Stomach (tissue), 4 donors: ENCODE results near the gene SPG7.

ENCODE experiments used
- EP300 ChIP-seq: sonication (generic); formaldehyde crosslinking; IDR thresholded peaks from one replicate; pipeline ENCODE4 v1.6.1; 2017; ENCODE audit warnings: antibody characterized with exemption
- POLR2A ChIP-seq, 4 donors: fragments of 450-650 bp; IDR thresholded peaks; one replicate each; pipeline ENCODE4 v1.6.1; 2016; ENCODE audit warnings: antibody characterized with exemption in 4 of 4, control low read depth in 2 of 4, mild to moderate bottlenecking in 1 of 4, moderate library complexity in 1 of 4
- POLR2AphosphoS5 ChIP-seq, 3 donors: sonication (generic); formaldehyde crosslinking; IDR thresholded peaks; one replicate each; pipeline ENCODE4 v1.6.1; 2016; ENCODE audit warnings: antibody characterized with exemption in 3 of 3
- TF ChIP-seq, protein P1 (sequence below), 7 experiments: fragments of 450-650 bp in 4 of 7; fragments of 200-600 bp in 3 of 7; sonication (generic) in 3 of 7; IDR thresholded peaks; one replicate each; pipeline ENCODE4 v1.5.1; 2016 to 2019; ENCODE audit warnings: antibody characterized with exemption in 7 of 7, control low read depth in 2 of 7, mild to moderate bottlenecking in 1 of 7

DNA sequence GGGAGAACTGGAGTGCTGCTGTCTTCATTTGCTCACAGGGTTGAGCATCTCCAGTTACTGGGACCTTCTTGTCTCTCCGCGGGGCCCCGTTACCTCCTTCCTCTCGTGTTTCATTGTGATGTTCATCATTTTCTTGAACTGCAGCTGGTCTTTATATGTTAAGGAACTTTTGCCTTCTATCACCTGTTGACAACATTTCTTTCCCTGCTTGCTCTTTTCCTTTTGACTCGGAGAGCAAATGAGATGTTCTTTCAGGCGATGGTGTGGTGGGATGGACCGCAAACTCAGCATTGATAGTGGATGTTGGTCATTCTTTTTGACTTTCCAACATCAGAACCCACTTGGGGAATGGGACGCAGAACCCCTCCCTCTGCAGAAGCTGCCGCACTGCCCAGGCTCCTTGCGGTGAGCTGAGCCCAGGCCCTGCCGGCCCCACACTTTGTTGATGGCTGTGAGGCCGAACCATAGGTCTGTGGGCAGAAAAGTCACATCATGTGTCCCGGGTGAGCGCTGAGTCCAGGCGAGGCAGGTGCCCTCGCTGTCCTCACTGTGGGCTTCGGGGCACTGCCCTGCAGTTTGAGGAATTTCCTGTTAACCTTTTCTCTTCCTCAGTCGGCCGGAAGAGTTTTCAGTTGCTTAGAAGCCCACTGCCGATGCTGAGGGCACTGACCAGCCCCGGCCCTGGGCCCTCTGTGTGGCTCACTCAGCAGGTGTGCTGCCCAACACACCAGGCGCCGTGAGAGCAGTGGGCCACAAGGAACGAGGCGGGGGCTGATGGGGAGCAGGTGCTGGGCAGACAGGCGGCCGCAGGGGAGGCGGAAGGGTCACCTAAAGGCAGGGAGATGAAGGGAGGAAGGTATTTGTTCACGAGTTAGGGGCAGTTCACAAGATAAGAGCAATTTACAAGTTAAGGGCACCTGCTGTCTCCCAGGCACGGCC, 59.7 kb downstream of the SPG7 start:
- TF ChIP-seq, protein P1, sequence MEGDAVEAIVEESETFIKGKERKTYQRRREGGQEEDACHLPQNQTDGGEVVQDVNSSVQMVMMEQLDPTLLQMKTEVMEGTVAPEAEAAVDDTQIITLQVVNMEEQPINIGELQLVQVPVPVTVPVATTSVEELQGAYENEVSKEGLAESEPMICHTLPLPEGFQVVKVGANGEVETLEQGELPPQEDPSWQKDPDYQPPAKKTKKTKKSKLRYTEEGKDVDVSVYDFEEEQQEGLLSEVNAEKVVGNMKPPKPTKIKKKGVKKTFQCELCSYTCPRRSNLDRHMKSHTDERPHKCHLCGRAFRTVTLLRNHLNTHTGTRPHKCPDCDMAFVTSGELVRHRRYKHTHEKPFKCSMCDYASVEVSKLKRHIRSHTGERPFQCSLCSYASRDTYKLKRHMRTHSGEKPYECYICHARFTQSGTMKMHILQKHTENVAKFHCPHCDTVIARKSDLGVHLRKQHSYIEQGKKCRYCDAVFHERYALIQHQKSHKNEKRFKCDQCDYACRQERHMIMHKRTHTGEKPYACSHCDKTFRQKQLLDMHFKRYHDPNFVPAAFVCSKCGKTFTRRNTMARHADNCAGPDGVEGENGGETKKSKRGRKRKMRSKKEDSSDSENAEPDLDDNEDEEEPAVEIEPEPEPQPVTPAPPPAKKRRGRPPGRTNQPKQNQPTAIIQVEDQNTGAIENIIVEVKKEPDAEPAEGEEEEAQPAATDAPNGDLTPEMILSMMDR (IDR thresholded peaks at IDR 0.05), result no peak
- no peak for TF ChIP-seq POLR2AphosphoS5 (IDR thresholded peaks at IDR 0.05)
- no peak for TF ChIP-seq POLR2A (IDR thresholded peaks at IDR 0.05)
- no peak for TF ChIP-seq EP300
